H9 (cell line): Measurements from ENCODE around the gene LPP. TPM values are rescaled to one million over a fixed set of nuclear protein-coding genes. Genes with fewer than 3 reads are reported as not detected.

Experiments used
- DNase-seq: peaks from one replicate; pipeline ENCODE4 v3.0.0-alpha.2; 2017
- H2AFZ ChIP-seq: one replicate; pipeline ENCODE4 v1.6.1; 2013; ENCODE audit warnings: mild to moderate bottlenecking, low read length, control low read depth, moderate library complexity
- H2AK5ac ChIP-seq: 2 replicates; pipeline ENCODE4 v1.6.1; 2013; ENCODE audit warnings: low read length, control low read depth, mixed read lengths; ENCODE audit not compliant: insufficient read length
- H2BK120ac ChIP-seq: one replicate; pipeline ENCODE4 v1.6.1; 2013; ENCODE audit warnings: low read depth, mild to moderate bottlenecking, low read length, control low read depth, inconsistent platforms; ENCODE audit not compliant: poor library complexity, severe bottlenecking
- H2BK12ac ChIP-seq: 2 replicates; pipeline ENCODE4 v1.6.1; 2013; ENCODE audit warnings: low read length, control low read depth, mixed read lengths, low read depth; ENCODE audit not compliant: insufficient read length
- H2BK15ac ChIP-seq: 2 replicates; pipeline ENCODE4 v1.6.1; 2013; ENCODE audit warnings: low read depth, low read length, control low read depth
- H2BK20ac ChIP-seq: one replicate; pipeline ENCODE4 v1.6.1; 2013; ENCODE audit warnings: low read depth, mild to moderate bottlenecking, low read length, control low read depth, inconsistent platforms; ENCODE audit not compliant: poor library complexity, severe bottlenecking
- H2BK5ac ChIP-seq: 2 replicates; pipeline ENCODE4 v1.6.1; 2013; ENCODE audit warnings: low read length, control low read depth, mixed read lengths; ENCODE audit not compliant: insufficient read length
- H3K14ac ChIP-seq: 2 replicates; pipeline ENCODE4 v1.6.1; 2013; ENCODE audit warnings: low read length, control low read depth; ENCODE audit not compliant: insufficient read depth
- H3K18ac ChIP-seq: 2 replicates; pipeline ENCODE4 v1.6.1; 2013; ENCODE audit warnings: low read depth, mild to moderate bottlenecking, mixed read lengths, low read length, control low read depth; ENCODE audit not compliant: insufficient read length
- H3K23ac ChIP-seq: 2 replicates; pipeline ENCODE4 v1.6.1; 2013; ENCODE audit warnings: low read length, control low read depth, mixed read lengths, low read depth; ENCODE audit not compliant: insufficient read length
- H3K23me2 ChIP-seq: 2 replicates; pipeline ENCODE4 v1.6.1; 2013; ENCODE audit warnings: low read depth, mild to moderate bottlenecking, mixed read lengths, low read length, control low read depth; ENCODE audit not compliant: insufficient read length, poor library complexity, severe bottlenecking
- H3K27ac ChIP-seq: 2 replicates; pipeline ENCODE4 v1.5.1; 2013; ENCODE audit warnings: low read length, control low read depth, mixed read lengths, low read depth; ENCODE audit not compliant: insufficient read length
- H3K27me3 ChIP-seq: 2 replicates; pipeline ENCODE4 v1.6.1; 2013; ENCODE audit warnings: low read length, control low read depth, inconsistent platforms; ENCODE audit not compliant: insufficient read depth
- H3K4ac ChIP-seq: 2 replicates; pipeline ENCODE4 v1.6.1; 2013; ENCODE audit warnings: low read depth, mild to moderate bottlenecking, control low read depth, inconsistent platforms, low read length, moderate library complexity
- H3K4me1 ChIP-seq: 2 replicates; pipeline ENCODE4 v1.6.1; 2013; ENCODE audit warnings: low read length, control low read depth, inconsistent platforms; ENCODE audit not compliant: insufficient read depth
- H3K4me2 ChIP-seq: 2 replicates; pipeline ENCODE4 v1.6.1; 2013; ENCODE audit warnings: low read length, control low read depth, mixed read lengths; ENCODE audit not compliant: insufficient read length, insufficient read depth
- H3K56ac ChIP-seq: 2 replicates; pipeline ENCODE4 v1.6.1; 2013; ENCODE audit warnings: low read depth, mild to moderate bottlenecking, mixed read lengths, low read length, control low read depth; ENCODE audit not compliant: insufficient read length
- H3K79me1 ChIP-seq: 2 replicates; pipeline ENCODE4 v1.6.1; 2013; ENCODE audit warnings: low read depth, mild to moderate bottlenecking, moderate library complexity, low read length, control low read depth, inconsistent platforms; ENCODE audit not compliant: insufficient read depth, poor library complexity, severe bottlenecking
- H3K79me2 ChIP-seq: 2 replicates; pipeline ENCODE4 v1.6.1; 2013; ENCODE audit warnings: low read length, control low read depth, inconsistent platforms; ENCODE audit not compliant: insufficient read depth
- H3K9ac ChIP-seq: 2 replicates; pipeline ENCODE4 v1.6.1; 2013; ENCODE audit warnings: low read length, control low read depth, mixed read lengths; ENCODE audit not compliant: insufficient read length; ENCODE audit errors: extremely low read depth
- H3K9me3 ChIP-seq: one replicate; pipeline ENCODE4 v1.6.1; 2013; ENCODE audit warnings: low read depth, low read length, inconsistent platforms; ENCODE audit not compliant: control insufficient read depth
- H3T11ph ChIP-seq: one replicate; pipeline ENCODE4 v1.6.1; 2013; ENCODE audit warnings: mild to moderate bottlenecking, low read length, control low read depth, inconsistent platforms
- H4K20me1 ChIP-seq: one replicate; pipeline ENCODE4 v1.6.1; 2013; ENCODE audit not compliant: control insufficient read depth, insufficient read length, insufficient read depth
- H4K5ac ChIP-seq: 2 replicates; pipeline ENCODE4 v1.6.1; 2013; ENCODE audit warnings: low read depth, mild to moderate bottlenecking, mixed read lengths, low read length, control low read depth; ENCODE audit not compliant: insufficient read length
- H4K8ac ChIP-seq: replicated peaks from 2 replicates; pipeline ENCODE4 v1.6.1; 2013; ENCODE audit warnings: low read length, control low read depth, mixed read lengths, low read depth; ENCODE audit not compliant: insufficient read length
- H4K91ac ChIP-seq: 2 replicates; pipeline ENCODE4 v1.6.1; 2013; ENCODE audit warnings: low read depth, mild to moderate bottlenecking, moderate library complexity, mixed read lengths, low read length, control low read depth; ENCODE audit not compliant: insufficient read length
- H3K27ac Mint-ChIP-seq, 3 experiments: 2 replicates in 2 of 3; 3 replicates in 1 of 3; pipeline ENCODE4 v1.8.0; 2020 to 2021; ENCODE audit warnings: mixed read lengths in 3 of 3, mild to moderate bottlenecking in 1 of 3, moderate library complexity in 1 of 3
- H3K27me3 Mint-ChIP-seq: 2 replicates; pipeline ENCODE4 v1.8.0; 2021; ENCODE audit warnings: low read depth, mild to moderate bottlenecking, moderate library complexity, mixed read lengths
- H3K36me3 Mint-ChIP-seq, 3 experiments: 2 replicates in 2 of 3; 3 replicates in 1 of 3; pipeline ENCODE4 v1.8.0; 2020 to 2021; ENCODE audit warnings: low read depth in 3 of 3, mixed read lengths in 3 of 3; ENCODE audit not compliant: insufficient read depth in 1 of 3
- H3K4me1 Mint-ChIP-seq, 2 experiments: 2 replicates each; pipeline ENCODE4 v1.8.0; 2020; ENCODE audit warnings: mixed read lengths in 2 of 2
- H3K4me3 Mint-ChIP-seq, 2 experiments: 2 replicates in 1 of 2; 3 replicates in 1 of 2; pipeline ENCODE4 v1.8.0; 2020 to 2021; ENCODE audit warnings: mild to moderate bottlenecking in 2 of 2, mixed read lengths in 2 of 2, moderate library complexity in 1 of 2
- H3K9me3 Mint-ChIP-seq, 2 experiments: 2 replicates in 1 of 2; 3 replicates in 1 of 2; pipeline ENCODE4 v1.8.0; 2020; ENCODE audit warnings: mild to moderate bottlenecking in 2 of 2, mixed read lengths in 2 of 2, moderate library complexity in 1 of 2
- CTCF ChIP-seq: fragments of 200-600 bp; sonication (generic); conservative IDR thresholded peaks from 3 replicates; pipeline ENCODE4 v1.8.0; 2021; ENCODE audit warnings: antibody characterized with exemption, mild to moderate bottlenecking
- WGBS: extraction: QIAGEN DNeasy Blood & Tissue Kit; methylation state at CpG from one replicate; pipeline ENCODE4 v1.1.7; 2013; ENCODE audit warnings: missing lambda C conversion rate, low lambda C conversion rate, mixed read lengths; ENCODE audit not compliant: insufficient read length; ENCODE audit errors: extremely low coverage; 5-methylcytosine and 5-hydroxymethylcytosine counted together
- total RNA-seq: library from RNA; stranded (reverse); gene quantifications from 2 replicates; pipeline ENCODE4 v1.2.1, GENCODE V29; 2021

The LPP gene
- total RNA-seq, 1 experiment from 2014 or later, result 64.6 TPM

- H2BK20ac ChIP-seq, result no peak overlapping the region
- no peaks in the 10 kb centered on the region for H3K79me2 ChIP-seq
- no peak overlapping the region for H2AK5ac ChIP-seq
- no peak overlapping the region for H4K91ac ChIP-seq
- no peak overlapping the region for H3K18ac ChIP-seq
- no peaks in the 10 kb centered on the region for H3K4me1 ChIP-seq
- H3K9me3 ChIP-seq, result no peaks in the 10 kb centered on the region
- H3K14ac ChIP-seq, result no peak overlapping the region
- no peaks in the 10 kb centered on the region for H3K79me1 ChIP-seq
- H2AFZ ChIP-seq, result no peak overlapping the region
- H4K5ac ChIP-seq, result no peak overlapping the region
- no peaks in the 10 kb centered on the region for H3K23me2 ChIP-seq
- no peaks in the 10 kb centered on the region for H4K20me1 ChIP-seq
- no peak overlapping the region for H3K27ac ChIP-seq
- no peak overlapping the region for H2BK15ac ChIP-seq
- no peak overlapping the region for H2BK120ac ChIP-seq
- no peak overlapping the region for H3K4ac ChIP-seq
- peaks cover 0 to 8% of the 10 kb centered on the region in 2 experiments for H3K4me1 Mint-ChIP-seq
- WGBS, result no CpG with 5 or more reads among the region's 4 CpGs
- no peaks in the 10 kb centered on the region for H3K36me3 Mint-ChIP-seq
- H3K27me3 Mint-ChIP-seq, result no peaks in the 10 kb centered on the region
- H3K27me3 ChIP-seq, result no peaks in the 10 kb centered on the region
- H3T11ph ChIP-seq, result no peak overlapping the region
- no peak for TF ChIP-seq CTCF
- H3K4me2 ChIP-seq, result no peak overlapping the region
- no peak overlapping the region for H3K9ac ChIP-seq
- no peak overlapping the region for H3K56ac ChIP-seq
- H3K27ac Mint-ChIP-seq, result no peak overlapping the region
- H2BK5ac ChIP-seq, result no peak overlapping the region
- DNase-seq, result no peak
- H3K9me3 Mint-ChIP-seq, result no peaks in the 10 kb centered on the region
- no peak overlapping the region for H4K8ac ChIP-seq
- no peak overlapping the region for H2BK12ac ChIP-seq
- H3K4me3 Mint-ChIP-seq, result no peak overlapping the region
- H3K23ac ChIP-seq, result no peak overlapping the region
Measured at GRCh38 chr3:188581792-188582191, 427.8 kb downstream of the LPP start.
